Stromal cell of bone marrow (primary cell): ENCODE measurements around the gene MTHFD1.

ENCODE experiments used
- DNase-seq: peaks from one replicate; pipeline ENCODE4 v3.0.0-alpha.2; 2012; ENCODE audit warnings: low read depth

The MTHFD1 gene

GRCh38 chr14:64495252-64495651, 107.1 kb downstream of the MTHFD1 start:
- DNase-seq = no peak

- DNase-seq = no peak
These were observed 108.6 kb downstream of the MTHFD1 start for GRCh38 chr14:64496764-64497163.

GRCh38 chr14:64500088-64500487, 111.9 kb downstream of the MTHFD1 start:
- DNase-seq = no peak

GRCh38 chr14:64501411-64502171, 113.4 kb downstream of the MTHFD1 start:
- DNase-seq = peak; percentile 67

- DNase-seq = no peak
These were observed 114.3 kb downstream of the MTHFD1 start for GRCh38 chr14:64502456-64502855.

GRCh38 chr14:64502887-64503433, 114.8 kb downstream of the MTHFD1 start:
- no peak for DNase-seq

- DNase-seq = peak; percentile 87
These were observed 115.5 kb downstream of the MTHFD1 start, which contains the start of gene ZBTB25 for GRCh38 chr14:64503434-64504309. TSS of gene ZBTB25 (minus strand) at chr14:64503838. CDS start at chr14:64490533, 13,305 bp downstream.

GRCh38 chr14:64504310-64504896, 116.2 kb downstream of the MTHFD1 start, which contains the start of gene ZBTB1:
TSS of gene ZBTB1 (plus strand) at chr14:64504770. CDS start at chr14:64521505, 16,735 bp downstream.
- peak; percentile 65 for DNase-seq

- peak; percentile 77 for DNase-seq
These were observed 117.0 kb downstream of the MTHFD1 start for GRCh38 chr14:64504897-64505794.

- no peak for DNase-seq
These were observed 118.6 kb downstream of the MTHFD1 start for GRCh38 chr14:64506721-64507120.

GRCh38 chr14:64507376-64508156, 119.4 kb downstream of the MTHFD1 start:
- no peak for DNase-seq

GRCh38 chr14:64508215-64508776, 120.1 kb downstream of the MTHFD1 start:
- no peak for DNase-seq

- no peak for DNase-seq
These were observed 120.9 kb downstream of the MTHFD1 start for GRCh38 chr14:64509036-64509435.
